ENCODE data around the gene CLINT1.
A peak's percentile ranks its signal among the peaks of the same experiment; 100 is the strongest.

DNA sequence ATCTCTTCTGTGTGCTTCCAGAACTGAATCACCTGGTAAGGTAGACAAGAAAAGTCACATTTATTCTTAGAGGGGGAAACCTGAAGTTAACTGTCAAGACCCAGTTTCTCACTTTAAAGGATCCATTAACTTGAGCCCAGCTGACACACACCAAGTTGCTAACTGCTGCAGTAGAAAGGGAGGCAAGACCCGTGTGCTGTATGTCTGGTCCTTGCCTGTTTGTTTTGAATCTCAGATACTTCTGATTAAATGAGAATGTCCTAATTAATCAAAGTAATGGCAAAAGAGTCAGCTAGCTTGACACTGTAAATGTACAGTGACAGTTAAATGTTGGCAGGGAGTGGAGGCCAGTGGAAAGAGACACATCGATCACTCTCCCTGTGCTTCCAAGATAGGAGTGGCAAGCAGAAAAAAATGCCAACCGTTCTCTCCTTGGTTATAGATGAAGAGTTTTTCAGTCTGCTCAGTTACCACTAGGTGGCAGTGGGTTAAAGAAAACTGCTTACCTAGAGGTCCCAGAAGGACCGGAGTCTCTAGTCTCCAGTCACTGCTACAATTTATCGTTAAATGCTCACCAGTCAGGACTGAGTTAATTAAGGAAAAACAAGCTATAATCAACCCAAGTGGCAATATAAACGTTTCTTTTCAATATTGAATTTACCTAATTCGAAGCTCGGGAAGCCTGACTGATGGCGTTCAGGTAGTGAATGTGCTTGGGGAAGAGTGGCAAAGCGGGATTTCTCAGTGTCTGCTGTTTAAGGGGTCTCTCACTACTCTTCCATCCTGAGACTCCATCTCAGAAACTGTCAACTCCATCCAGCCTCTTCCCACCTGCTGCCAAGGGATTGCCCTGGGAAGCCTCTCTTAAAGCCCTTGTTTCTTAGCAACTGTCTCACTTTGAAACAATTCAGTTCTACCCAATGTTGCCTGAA, 97.0 kb downstream of the CLINT1 start:
- TF ChIP-seq CTCF (conservative IDR thresholded peaks at IDR 0.05; ENCODE audit: low read depth, low read length): peak; percentile 73
- no peak for TF ChIP-seq EZH2 (IDR thresholded peaks at IDR 0.05; ENCODE audit: borderline replicate concordance, low read depth, low read length, poor library complexity, severe bottlenecking)
